CD4-positive, alpha-beta T cell treated with Interferon alpha-2 for 1 hour (primary cell): ENCODE data around the gene KCNJ4.

Source experiments
- DNase-seq, 2 donors: peaks; one replicate each; pipeline ENCODE4 v3.0.0-alpha.2; 2020 to 2022

Gene KCNJ4

DNA sequence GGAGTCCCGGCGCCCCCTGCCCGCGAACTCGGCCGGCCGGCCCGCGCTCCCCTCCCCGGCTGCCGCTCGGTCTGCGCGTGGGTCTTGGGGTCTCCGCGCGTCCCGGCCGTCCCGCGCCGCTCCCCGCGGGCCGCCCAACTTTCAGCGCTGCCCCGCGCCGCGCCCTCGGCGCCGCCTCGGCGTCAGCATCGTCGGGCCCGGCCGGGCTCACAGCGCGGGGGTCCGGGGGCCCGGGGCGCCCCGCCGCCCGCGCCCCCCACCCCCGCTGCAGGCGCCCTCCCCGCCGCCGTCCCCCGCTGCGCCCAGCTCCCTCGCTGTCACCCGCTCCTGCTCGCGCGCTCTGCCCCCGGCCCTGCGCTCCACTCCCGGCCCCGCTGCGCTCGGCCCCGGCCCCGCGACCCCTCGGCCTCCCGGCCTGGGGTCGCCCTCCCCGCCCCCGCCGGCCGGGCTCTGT is at the start of gene KCNJ4:
Gene KCNJ4, minus strand, starts transcription at position 124 of the 454 bp plus-strand sequence. CDS start 27,067 bp downstream, outside the sequence.
- DNase-seq: no peak

- no peak for DNase-seq
Observed at GRCh38 chr22:38503021-38503420, 48.0 kb upstream of the KCNJ4 start.

- DNase-seq: no peak
Observed at GRCh38 chr22:38501797-38502672, 47.0 kb upstream of the KCNJ4 start.

DNA sequence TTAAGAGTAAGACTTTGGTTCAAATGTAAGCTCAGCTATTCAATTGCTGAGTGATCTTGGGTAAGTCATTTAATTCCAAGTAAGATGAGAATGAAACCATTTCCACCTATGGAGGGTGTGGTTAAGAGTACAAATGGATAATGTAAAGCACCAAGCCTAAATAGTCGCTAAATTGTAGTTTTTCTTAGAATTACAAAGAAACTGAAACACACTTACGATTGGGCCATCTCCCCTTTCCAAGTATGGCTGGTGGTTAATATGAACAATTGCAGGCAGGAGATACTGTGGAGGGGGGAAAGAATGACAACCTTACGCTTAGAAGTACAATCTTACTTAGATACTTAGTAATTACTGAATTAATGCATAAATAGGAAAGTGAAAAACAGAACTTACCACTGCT is 42.9 kb upstream of the KCNJ4 start:
- no peak for DNase-seq

DNA sequence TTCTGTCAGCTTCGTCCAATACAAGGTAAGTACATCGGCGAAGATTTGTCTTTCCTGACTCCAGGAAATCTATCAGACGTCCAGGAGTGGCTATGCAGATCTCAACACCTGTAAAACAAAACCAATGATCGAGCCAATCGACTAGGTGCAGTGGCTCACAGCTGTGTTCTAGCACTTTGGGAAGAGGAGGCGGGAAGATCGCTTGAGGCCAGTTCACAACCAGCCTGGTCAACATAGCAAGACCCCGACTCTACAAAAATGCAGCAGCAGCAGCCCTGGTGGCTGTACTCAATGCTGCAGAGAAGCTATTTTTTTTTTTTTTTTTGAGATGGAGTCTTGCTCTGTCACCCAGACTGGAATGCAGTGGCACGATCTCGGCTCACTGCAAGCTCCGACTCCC is 39.9 kb upstream of the KCNJ4 start:
- no peak for DNase-seq

DNA sequence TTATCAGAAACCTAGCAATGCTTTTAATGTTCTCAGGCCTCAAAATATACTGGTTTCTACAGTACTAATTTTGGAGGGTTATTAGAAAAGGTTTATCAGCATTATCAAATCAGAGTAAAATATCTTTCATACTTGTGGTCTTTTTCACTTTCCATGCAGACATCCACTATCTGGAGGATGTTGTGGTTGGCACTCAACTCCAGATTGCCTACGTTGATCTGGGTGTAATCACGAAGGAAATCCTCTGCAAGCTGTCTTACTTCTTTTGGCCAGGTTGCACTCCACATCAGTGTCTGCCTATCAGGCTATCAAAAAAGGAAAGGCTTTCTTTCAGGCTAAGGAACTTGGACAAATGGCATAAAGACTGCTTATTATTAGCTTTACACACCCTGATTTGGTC is 39.5 kb upstream of the KCNJ4 start:
- DNase-seq: no peak

- no peak for DNase-seq
Observed at GRCh38 chr22:38491707-38492348, 36.8 kb upstream of the KCNJ4 start.

DNA sequence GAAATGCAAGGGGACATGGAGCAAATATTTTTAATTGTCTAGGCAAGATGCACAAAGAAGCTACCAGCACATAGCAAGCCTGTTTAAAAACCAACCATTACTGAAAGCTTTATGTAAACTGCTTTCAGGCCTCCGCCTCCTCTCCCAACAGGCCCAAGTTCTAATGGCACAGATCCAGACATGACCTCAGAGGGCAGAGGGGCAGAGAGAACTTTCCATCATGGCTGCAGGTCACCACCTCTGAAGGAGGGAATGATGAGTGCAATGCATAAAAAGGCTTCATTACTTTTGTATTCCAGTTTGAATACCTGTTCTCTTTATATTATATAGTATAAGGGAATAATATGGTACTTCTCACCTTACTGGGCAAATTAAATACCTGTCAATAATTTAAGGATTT is 35.9 kb upstream of the KCNJ4 start:
- no peak for DNase-seq

GRCh38 chr22:38490475-38490874 is 35.5 kb upstream of the KCNJ4 start:
- DNase-seq: no peak

GRCh38 chr22:38489561-38490145 is 34.7 kb upstream of the KCNJ4 start:
- no peak for DNase-seq

DNA sequence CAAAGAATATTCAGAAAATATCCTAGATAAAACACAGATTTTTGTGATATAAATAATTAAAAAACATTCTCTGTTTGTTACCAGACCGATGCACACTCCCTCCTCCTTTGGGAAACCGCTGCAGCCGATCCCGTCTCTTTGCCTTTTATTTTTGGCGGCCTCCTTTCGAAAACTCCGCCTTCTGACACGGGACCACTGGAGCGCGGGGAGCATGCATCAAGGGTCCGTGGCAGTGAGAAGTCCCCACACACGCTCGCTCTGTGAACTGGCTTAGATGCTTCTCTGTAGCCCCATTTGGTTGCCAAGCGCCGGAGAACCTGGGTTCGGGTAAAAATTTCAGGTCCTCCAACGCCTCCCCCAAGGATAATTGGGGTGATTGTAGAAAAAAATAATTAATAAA is 34.1 kb upstream of the KCNJ4 start:
- no peak for DNase-seq

DNA sequence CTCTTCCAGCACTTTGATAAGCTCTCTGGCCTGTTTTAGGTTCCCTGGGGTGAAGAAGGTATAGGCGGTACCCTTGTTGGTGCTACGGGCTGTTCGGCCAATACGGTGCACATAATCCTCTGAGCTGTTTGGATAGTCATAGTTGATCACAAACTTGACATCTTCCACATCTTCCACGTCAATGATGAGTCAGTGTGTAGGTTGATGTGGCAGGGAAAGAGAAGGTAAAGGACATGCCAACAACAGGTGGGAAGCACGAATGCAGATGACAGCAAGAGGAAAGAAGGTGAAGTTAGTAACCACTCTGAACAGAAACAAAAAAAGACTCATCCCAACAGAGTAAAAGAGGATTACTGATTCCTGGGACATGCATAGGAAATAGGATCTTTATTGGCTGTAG is 32.9 kb upstream of the KCNJ4 start:
- DNase-seq: no peak

DNA sequence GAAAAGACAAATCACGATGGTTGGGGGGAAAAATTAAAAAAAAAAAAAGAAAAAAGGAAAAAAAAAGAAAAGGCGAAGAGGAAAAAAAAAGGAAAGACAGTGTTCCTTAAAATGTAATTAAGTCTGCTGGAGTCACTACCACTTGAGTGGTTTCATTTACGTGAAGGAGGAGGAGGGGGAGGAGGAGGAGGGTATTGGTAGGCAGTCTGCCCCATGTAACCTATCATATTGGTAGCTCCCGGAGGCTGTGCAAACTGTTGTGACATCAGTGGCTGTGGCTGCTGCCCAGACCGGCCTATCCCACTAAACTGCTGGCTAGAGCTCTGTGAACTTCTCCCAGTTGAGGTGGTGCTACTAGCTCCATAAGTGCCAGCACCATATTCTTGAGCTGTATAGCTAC is 30.8 kb upstream of the KCNJ4 start:
- DNase-seq: no peak

DNA sequence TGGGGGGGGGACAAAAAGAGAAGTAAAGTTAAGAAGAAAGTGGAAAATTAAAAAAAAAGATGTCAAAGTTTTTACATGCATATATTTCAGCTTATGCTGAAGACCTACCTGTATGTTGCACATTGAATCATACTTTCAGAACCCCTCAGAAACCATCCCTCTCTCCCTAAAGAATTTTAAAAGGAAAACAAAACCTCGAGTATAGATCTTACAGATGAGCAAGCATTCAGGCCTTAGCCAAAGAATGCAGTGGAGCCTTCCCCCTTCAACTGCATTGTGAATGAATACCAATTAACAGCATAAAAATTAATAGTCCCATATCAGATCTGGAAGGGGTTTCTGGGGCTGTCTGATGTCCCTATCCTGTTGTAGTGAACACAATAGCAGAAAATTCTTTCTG is 29.2 kb upstream of the KCNJ4 start:
- DNase-seq: no peak

GRCh38 chr22:38482662-38483308 is 27.8 kb upstream of the KCNJ4 start:
- DNase-seq: no peak

DNA sequence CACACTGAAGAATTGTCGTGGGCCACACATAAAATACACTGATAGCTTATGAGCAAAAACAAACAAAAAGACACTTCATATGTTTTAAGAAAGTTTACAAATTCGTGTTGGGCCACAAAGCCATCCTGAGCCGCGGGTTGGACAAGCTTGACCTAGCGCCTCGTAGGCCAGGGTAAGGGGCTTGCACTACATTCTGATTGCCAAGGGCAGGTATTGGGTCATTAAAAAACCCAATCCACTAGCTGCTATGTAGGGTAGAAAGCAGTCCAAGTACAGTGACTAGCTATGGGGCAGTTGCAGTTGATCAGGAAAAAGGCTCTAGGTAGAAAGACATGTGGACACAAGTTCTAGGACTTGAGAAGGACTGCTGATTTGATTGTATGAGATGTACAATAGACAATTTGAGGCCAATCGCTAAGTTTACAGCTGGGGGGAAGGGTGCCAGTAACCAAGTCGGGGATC is 26.9 kb upstream of the KCNJ4 start:
- DNase-seq: no peak

GRCh38 chr22:38481162-38481870 is 26.3 kb upstream of the KCNJ4 start:
- no peak for DNase-seq

GRCh38 chr22:38479096-38479837 is 24.3 kb upstream of the KCNJ4 start:
- DNase-seq: no peak

DNA sequence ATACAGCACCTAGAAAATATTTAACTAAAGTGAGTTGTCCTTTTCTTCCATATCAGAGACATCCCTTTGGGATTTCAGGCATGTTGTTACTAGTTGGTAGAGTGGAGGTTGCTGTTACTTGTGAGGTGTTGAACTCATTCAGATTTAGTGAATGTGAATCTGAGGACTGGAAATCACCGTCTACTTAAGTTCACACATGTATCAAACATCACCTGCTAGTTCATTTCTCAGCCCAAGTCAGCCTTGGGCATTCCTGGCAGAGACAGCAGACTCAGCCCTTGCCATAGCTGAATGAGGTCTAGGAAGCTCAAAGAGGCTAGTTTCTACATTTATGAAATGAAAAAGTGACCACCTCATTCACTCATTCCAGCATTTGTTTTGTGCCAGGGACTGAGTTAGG is 22.6 kb upstream of the KCNJ4 start:
- no peak for DNase-seq

DNA sequence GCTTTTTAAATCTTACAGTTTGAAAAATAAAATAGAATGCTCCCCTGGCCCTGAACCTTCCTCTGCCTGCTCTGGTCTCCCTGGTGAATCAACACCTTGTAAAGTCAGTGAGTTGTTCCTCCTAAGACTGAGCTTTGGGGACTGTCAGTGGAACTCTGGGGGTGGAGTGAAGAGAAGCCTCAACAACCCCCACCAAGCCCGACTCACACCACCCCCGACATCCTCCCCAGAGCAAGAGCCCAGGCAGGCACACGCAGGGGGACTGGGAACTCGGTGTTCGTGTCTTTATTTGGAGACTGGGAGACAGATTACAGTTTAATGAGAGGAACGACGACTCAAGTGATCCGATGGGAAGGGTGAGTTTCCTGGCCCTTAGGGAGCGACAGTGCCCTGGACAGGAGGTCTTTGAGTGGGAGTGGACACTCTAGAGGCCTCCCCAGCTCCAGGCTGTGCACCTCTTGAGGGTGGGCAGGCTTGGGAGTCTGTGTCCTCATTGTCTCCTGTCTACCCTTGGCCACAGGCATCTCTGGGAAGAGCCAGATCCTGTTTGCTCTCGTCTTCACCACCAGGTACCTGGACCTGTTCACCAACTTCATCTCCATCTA is 19.1 kb upstream of the KCNJ4 start:
- no peak for DNase-seq

DNA sequence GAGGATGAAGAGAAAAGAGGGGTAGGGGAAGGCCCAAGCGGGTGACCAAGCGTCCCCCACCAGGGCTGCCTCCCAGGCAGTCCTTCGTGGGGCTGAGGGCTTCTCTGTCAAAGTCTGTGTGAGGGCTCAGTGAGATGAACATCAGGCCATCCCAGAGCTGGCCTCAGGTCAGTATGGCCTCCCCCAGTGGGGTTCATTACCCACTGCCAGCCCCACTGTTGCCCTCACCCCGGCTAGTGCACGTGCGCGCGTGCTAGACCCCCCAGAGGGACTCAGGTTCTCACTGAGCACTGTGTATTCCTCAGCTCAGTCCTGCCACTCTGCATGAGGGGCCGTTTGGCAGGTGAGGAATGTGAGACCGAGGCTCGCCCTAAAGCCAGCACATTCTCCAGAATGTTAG is 16.2 kb upstream of the KCNJ4 start:
- DNase-seq: no peak
